LNCaP clone FGC (cell line): ENCODE measurements around the gene RFX2.

ENCODE experiments used
- DNase-seq: peaks from one replicate; pipeline ENCODE4 v3.0.0-alpha.2; 2011; ENCODE audit warnings: low read depth
- H3K4me3 ChIP-seq: 2 replicates; pipeline ENCODE4 v1.5.1; 2011; ENCODE audit warnings: mild to moderate bottlenecking, low read depth, low read length, control low read depth
- CTCF ChIP-seq: IDR thresholded peaks from 2 replicates; pipeline ENCODE4 v1.5.1; 2012; ENCODE audit warnings: mild to moderate bottlenecking; ENCODE audit not compliant: control insufficient read depth, insufficient read depth; ENCODE audit errors: extremely low read depth

The RFX2 gene

GRCh38 chr19:6098574-6098973 is 11.7 kb downstream of the RFX2 start:
- H3K4me3 ChIP-seq: no peak overlapping the region
- no peak for DNase-seq
- TF ChIP-seq CTCF: no peak

DNA sequence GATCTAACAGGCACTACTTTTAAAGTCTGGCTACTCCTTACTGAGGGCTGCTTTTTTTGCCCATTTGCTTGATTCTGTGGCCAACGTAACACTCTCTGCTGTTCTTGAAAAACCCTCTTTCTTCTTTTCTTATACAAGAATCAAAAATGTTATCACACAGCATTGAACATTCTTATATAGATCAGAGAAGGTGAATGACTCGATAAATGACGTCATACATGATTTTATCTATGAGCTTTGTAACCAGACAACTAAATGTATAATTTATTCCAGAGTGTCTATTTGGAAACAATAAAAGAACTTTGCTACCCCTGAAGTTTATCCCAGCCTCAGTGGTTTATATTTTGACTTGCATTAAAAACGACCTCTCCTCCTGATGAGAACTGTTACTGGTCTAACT is 12.4 kb downstream of the RFX2 start:
- no peak for TF ChIP-seq CTCF
- no peak for DNase-seq

GRCh38 chr19:6095760-6096159 is 14.5 kb downstream of the RFX2 start:
- no peak for DNase-seq
- H3K4me3 ChIP-seq: no peak overlapping the region
- no peak for TF ChIP-seq CTCF

More for the DNA sequence above, 12.4 kb downstream of the RFX2 start:
- no peak overlapping the region for H3K4me3 ChIP-seq

- TF ChIP-seq CTCF: no peak
- no peak for DNase-seq
- no peak overlapping the region for H3K4me3 ChIP-seq
Observed at GRCh38 chr19:6092329-6093286, 17.7 kb downstream of the RFX2 start.

DNA sequence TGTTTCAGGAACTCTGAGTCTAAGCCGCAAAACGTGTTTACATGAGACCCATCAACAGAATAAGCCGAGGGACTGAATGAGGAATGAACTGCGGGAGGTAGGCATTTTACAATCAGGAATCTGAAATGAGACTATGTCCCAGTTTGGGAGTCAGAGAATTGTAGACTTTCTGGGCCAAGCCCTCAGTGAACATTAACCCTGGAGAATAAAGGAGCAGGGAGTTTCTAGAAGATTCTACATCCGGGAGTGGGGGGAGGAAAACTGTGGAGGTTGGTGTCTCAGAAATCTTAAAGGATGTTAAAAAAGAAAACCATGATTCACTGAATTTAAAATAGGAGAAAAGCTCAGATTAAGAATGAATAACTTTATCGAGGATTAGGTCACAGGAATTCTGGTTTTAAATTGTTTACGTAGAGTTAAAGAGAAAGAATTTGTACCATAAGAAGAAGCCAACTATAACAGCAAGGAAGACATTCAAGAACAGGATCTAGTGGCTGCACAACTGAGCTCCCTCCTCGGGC is 18.5 kb downstream of the RFX2 start:
- H3K4me3 ChIP-seq: no peak overlapping the region
- no peak for DNase-seq
- no peak for TF ChIP-seq CTCF

DNA sequence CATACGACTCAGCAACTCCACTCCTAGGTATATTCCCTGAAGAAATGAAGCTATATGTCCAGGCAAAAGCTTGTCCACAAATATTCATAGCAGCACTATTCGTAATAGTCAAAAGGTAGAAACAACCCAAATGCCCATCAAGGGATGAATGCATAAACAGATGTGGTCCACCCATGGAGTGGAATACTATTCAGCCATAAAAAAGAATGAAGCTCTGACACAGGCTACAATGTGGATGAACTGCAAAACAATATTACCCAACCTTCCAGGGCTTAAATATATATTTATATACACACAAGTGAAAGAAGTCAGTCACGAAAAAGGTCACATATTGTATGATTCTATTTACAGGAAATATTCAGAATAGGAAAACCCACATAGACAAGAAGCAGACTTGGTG is 19.7 kb downstream of the RFX2 start:
- no peak for TF ChIP-seq CTCF
- no peak for DNase-seq
- H3K4me3 ChIP-seq: no peak overlapping the region
